ENCODE measurements around the gene MSH6. TPM values are rescaled to one million over a fixed set of nuclear protein-coding genes. Genes with fewer than 3 reads are reported as not detected.
A peak's percentile ranks its signal among the peaks of the same experiment; 100 is the strongest.

MSH6 gene
- total and polyA plus RNA-seq, 2 experiments from 2014 or later, result 109 to 311 TPM

- TF ChIP-seq ZNF462 (CRISPR knock-in tag; IDR thresholded peaks at IDR 0.05), result no peak
These were observed 47.0 kb upstream of the MSH6 start (continued) for GRCh38 chr2:47735912-47736311.

GRCh38 chr2:47737191-47737975 is 45.6 kb upstream of the MSH6 start:
- H3K79me2 ChIP-seq (replicated peaks; ENCODE audit: insufficient read depth), result no peaks in the 10 kb centered on the region
- H3K4me1 Mint-ChIP-seq, result peaks cover 15% of the 10 kb centered on the region; the same call in 2 of the 3 replicates
- no peaks in the 10 kb centered on the region for H3K9me3 Mint-ChIP-seq
- TF ChIP-seq CREB1 (CRISPR knock-in tag; IDR thresholded peaks at IDR 0.05; ENCODE audit: low read depth) (no peak), REST (IDR thresholded peaks at IDR 0.05; ENCODE audit: unreplicated experiment) (no peak), JUNB (IDR thresholded peaks at IDR 0.05; ENCODE audit: unreplicated experiment) (no peak), NANOG (IDR thresholded peaks at IDR 0.05; ENCODE audit: borderline replicate concordance) (no peak)

More at GRCh38 chr2:47737191-47737975, 45.6 kb upstream of the MSH6 start:
- H3K4me1 ChIP-seq (ENCODE audit: insufficient read depth), result peaks cover 15% of the 10 kb centered on the region; the same call in 1 of the 2 replicates
- Mint-ChIP-seq H3K27me3 (ENCODE audit: insufficient read depth, low read depth, poor library complexity) (peaks cover 3% of the 10 kb centered on the region), H3K36me3 (ENCODE audit: low read depth) (no peaks in the 10 kb centered on the region), H3K4me3 (no peak overlapping the region), H3K27ac (no peak overlapping the region)
- H3F3A ChIP-seq (replicated peaks; ENCODE audit: low read depth), result no peaks in the 10 kb centered on the region
- no peak for ATAC-seq
- no peak for DNase-seq (ENCODE audit: low spot score)
- H3K36me3 ChIP-seq (ENCODE audit: insufficient read depth), result no peaks in the 10 kb centered on the region
- H3K27ac ChIP-seq (ENCODE audit: low read depth), result 0 out of 2 replicates have a peak overlapping the region, but pooled peaks have one; percentile 6
- peak overlapping the region; percentile 4; the same call in 1 of the 2 replicates for H2AFZ ChIP-seq
- no peaks in the 10 kb centered on the region for H3K9me2 ChIP-seq (ENCODE audit: insufficient read depth)
- no peak overlapping the region for H3K4me3 ChIP-seq
- no peaks in the 10 kb centered on the region for H4K20me1 ChIP-seq (replicated peaks; ENCODE audit: insufficient read depth)
- H3K4me2 ChIP-seq, result no peak overlapping the region
- no peaks in the 10 kb centered on the region for H3K27me3 ChIP-seq (ENCODE audit: insufficient read depth)

Data from GM23338 (cell line).